GM18498 (cell line): ENCODE data around the gene REXO4.
A peak's percentile ranks its signal among the peaks of the same experiment; 100 is the strongest.

Source experiments
- ATAC-seq: cut with Tn5 transposase; IDR thresholded peaks from one replicate; pipeline ENCODE4 v1.9.1; 2021; ENCODE audit warnings: mild to moderate bottlenecking, moderate library complexity; ENCODE audit not compliant: unreplicated experiment

Gene REXO4

DNA sequence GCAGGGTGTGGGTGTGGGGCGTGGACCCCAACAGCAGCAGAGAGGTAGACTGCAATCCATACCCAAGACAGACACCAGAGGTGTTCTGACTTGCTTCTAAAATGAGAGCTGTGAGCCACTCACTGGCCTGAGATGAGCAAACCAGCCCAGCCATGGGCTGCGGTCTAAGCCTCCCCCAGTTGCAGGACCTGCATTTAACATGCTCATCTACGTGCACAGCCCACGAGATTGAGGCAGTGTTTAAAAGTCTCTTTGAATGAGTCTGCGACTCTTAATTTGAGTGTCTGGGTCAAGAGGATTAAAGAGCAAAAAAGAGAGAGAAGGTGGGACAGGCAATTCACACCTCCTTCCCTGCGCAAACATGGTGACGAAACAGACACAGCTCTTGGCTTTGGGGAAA lies 47.9 kb downstream of the REXO4 start:
- ATAC-seq, result no peak

DNA sequence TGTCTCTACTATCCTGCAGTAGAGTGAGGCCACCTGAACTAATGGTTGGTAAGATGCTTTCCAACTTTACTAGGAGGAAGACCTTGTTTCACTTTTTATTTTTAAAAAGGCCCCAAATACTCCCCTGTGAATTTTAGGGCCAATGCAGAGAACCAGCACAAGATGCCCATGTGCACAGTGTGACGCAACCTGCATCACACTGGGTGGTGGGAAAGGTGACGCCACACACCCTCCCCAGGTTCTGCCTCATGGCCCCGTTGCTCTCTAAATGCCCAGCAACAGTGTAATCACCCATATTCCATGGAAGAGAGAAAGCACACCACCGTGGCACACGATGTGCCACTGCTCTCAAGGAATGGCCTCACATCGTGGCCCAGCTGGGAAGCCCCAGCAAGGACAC lies 48.4 kb downstream of the REXO4 start:
- no peak for ATAC-seq

DNA sequence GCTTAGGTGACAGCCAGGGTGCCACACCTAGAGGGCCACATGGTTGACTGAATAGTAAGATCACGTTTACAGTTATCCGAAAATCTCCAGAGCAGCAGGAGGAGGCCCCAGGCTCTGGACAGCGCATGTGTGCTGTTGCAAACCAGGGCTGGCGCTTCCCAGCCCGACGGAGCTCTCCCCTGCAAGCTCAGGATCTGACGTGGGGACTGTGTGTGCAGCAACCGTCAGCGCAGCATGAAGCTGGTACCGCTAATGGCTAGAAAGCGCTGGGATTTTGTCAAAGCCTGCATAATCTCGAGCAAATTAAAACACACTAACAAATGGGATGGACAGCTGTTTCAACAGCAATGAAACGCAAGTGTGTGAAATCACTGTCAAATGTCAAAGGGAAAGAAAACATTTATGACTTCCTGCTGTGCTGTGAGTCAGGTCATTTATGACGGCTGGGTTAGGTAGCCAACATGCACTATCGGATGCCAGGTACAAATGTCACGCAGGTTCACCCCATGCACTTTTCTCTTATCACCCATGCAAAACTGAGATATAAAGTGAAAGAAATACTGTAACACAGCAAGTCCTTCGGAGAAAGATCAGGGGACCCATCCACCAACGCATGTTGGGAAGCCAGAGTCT lies 49.4 kb downstream of the REXO4 start:
- no peak for ATAC-seq

DNA sequence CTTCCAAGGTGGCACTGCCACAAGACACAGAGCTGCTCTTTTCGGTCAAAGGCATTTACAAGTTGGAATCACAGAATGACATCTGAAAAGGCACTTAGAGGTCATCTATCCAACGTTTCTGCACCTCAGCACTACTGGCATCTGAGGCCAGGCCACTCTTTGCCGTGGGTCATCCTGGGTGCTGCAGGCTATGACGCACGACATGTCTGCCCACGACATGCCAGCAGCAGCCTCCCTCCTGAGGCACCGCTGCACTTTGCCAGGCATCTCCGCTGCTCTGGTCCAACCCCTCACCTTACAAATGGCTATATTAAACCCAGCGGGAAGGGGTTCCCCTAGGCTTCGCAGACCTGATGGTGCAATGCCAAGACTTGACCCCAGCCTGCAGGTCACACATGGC lies 50.0 kb downstream of the REXO4 start:
- no peak for ATAC-seq

DNA sequence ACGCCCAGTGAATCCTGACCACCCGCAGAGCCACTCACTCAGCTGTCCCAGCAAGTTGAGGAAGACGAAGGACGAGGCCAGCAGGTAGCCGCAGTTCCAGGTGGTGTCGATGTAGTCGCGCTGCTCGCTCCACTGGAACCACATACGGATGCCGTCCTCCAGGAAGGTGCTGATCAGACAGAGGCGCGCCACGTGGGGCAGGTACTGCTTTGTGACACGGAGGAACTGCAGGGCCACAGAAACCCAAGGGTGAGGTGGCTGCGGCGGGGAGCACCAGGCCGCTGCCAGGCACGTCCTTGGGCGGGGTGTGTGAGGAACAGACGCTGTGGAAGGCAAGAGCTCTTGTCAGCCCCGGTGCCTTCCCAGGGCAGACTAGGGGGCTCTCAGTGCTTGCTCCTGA lies 50.6 kb downstream of the REXO4 start:
- ATAC-seq, result no peak

DNA sequence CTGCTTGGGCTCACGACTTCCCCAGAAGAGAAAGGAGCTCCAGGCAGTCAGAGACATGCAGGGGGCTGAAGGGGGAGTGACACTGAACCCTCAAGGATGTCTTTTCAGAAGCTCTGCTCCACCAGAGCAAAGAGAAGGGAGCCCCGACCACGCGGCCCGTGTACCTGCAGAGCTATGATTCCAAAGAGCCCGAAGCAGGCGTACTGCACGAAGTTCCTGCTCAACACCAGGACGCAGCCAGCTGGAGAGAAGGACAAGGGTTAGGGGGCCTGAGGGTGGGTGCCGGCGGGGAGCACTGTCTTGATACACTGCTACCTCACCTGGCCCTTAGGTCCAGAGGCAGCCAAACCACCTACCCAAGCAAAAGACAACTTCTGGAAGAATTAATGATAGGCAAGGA lies 51.4 kb downstream of the REXO4 start:
- no peak for ATAC-seq

DNA sequence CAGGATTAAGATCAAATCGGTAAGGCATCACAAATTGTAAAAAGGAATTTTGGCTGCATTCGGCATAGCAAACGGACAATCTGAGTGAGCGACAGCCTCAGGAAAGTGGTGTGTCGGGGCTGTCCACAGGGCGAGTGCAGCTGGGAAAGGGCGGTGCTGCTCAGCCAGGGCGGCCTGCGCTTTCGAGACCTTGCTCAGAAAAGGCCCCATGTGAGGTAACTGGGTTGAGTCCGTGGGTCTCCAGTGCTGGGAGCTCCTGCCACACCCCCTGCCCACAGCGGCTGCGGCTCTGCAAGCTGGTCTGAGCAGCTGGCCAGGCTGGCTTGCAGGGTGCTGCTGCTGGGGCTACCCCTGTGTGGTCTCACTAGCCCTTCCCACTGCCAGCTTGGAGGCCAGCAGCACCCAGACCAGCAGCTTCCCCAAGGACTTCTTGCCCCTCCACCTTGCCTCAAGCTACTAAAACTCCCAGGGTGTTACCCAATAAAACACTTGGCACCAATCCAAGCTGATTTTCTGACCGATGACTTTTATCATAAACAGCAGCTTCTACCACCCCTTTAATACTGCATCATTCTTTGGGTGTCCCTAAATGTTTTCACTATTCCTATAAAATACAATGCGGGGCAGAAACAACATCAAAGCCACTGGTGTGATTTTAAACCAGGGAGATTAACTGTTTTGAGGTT lies 55.3 kb downstream of the REXO4 start:
- ATAC-seq, result no peak

DNA sequence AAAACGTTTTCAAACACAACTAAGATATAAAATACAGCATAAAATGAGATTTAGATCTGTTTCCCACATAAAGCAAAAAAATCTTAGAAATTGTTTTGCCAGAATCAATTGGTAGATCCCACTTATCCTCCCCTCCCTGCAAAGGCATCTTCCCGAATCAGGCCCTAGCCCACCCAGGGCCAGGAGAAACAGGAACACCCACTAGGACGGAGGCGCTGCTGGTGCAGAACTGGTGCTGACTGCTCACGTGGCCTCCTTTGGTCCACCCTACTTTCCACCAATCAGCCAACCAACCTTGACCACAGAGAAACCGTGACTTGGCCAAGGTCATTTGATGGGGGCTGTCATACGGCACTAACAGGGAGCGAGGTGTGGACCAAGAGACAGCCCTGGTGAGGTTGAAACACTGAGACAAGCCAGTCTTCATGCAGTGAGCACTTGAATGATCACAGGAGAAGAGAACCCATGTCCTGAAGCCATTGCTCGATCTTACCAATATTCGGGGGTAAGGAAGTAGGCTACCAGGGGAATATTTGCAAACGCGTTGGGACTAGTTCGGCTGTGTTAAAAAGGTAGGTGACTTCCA lies 56.2 kb downstream of the REXO4 start:
- no peak for ATAC-seq

DNA sequence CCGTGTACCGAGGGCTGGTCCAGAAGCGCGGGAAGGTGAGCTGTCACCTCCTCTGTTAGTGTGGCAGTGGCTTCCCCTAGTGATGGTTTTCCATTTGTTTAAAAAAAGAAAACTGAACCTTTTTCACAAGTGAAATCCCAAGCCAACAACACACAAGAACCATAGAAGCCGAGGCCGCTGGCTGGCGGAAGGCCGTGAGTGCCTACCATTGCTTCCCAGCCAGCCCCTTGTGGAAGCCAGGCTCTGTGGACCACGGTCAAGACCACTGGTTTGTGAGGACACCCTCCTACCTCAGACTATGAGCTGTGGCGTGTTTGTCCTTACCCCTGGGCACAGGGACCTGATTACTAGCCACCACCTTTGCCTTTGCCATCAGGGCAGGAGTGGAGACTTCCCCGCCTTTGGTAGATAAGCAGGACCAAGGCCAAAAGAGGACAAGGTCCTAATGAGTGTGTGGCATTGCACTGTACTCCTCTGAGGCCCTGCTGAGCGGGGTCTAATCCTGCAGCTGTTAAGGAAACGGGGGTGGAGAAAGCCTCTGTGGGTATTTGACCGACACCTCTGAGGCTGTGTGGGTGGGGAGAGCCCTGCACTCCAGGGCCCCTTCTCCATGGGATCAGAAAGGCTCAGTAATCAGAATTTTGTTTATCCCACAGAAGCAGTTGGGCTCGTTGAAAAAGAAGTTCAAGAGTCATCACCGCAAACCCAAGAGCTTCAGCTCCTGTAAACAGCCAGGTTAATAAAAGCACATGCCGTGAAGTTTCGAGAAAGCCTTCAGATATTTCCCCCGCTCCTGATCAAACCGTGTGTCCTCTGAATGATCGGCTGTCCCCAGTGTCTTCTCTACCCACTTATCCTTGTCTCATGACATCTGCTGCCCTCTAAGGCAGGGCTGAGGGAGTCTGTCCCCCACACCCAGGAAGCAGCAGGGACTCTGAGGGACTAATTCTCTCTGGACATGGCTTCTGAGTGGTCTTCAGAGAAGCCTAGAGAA lies 57.1 kb downstream of the REXO4 start:
- ATAC-seq, result no peak

DNA sequence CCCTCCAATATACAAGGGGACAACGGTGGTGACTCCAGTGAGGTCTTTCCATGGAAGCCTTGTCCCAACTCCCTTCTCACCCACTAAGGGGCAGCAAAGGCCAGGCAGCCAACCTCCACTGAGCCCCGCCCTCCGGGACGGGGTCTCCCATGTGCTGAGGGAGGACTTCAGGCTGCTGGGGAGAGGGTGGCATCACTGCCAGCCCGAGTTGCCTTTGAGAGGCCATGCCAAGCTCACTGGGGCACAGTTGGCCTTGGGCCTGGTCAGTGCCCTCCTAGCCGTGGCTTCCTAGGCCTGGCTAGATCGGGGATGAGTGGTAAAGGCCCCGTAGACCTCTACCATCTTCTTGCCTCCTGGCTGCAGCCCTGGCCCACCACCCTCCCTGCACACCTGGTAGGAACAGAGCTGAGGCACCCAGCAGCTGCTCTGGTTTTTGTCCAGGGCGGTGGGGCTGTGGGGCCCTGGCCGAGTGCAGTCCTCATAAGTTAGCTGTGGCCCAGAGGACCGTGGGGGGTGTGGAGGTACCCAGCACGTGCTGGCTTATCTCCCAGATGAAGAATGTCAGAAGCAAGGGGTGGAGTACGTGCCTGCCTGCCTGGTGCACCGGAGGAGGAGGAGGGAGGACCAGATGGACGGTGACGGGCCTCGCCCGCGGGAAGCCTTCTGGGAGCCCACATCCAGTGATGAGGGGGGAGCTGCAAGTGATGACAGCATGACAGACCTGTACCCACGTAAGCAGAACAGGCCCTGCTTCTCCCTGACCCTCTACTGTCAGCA lies 58.2 kb downstream of the REXO4 start:
- ATAC-seq, result no peak

DNA sequence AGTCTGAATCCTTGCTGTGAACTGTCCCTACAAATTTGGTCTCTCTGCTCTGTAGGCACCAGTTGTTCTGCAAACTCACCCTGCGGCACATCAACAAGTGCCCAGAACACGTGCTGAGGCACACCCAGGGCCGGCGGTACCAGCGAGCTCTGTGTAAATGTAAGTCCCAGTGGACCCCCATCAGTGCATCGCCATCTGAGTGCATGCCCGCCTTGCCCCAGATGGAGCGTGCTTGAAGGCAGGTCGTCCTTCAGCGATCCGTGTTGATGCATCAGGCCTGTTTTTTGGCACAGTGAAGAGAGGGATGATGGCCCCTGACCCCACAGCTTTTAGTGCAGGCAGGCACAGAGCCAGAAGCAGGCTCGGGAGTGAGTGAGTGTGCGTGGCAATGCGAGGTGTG lies 60.2 kb downstream of the REXO4 start:
- ATAC-seq, result no peak

DNA sequence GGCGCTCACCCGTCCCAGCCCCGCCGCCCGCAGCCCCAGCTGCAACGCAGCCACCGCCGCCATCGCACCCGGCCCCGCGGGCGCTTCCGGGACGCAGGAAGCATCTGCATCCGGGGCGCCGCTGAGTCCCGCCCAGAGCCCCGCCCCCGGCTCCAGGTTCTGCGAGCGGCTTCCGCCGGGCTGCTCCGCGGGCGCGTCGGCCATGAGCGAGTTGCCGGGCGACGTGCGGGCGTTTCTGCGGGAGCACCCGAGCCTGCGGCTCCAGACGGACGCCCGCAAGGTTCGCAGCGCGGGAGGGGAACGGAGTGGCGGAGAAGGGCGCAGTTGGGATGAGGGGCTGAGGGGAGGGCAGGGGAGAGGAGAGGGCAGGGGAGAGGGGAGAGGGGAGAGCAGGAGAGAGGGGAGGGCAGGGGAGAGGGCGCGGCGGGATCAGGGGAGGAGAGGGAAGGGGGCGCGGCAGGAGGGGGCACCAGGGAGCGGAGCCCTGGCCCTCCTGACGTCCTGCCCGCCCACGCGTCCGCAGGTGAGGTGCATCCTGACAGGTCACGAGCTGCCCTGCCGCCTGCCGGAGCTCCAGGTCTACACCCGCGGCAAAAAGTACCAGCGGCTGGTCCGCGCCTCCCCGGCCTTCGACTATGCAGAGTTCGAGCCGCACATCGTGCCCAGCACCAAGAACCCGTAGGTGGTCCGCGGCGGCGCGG lies 61.3 kb downstream of the REXO4 start, which contains the start of the genes SURF1 and SURF2:
Gene SURF1 (minus strand): TSS at position 97 of the 701 bp plus-strand sequence. CDS start 34 bp downstream, at position 63.
Gene SURF2 (plus strand): TSS at position 160 of the 701 bp plus-strand sequence. CDS start 43 bp downstream, at position 203.
- peak; percentile 71 for ATAC-seq
